Upper lobe of left lung (tissue), 6 donors: ENCODE data around the gene IFNA16. TPM values are rescaled to one million over a fixed set of nuclear protein-coding genes. Genes with fewer than 3 reads are reported as not detected.
"Not testable (repeated sequence)": the region's sequence is repeated elsewhere in the genome, so short reads cannot be mapped to it uniquely, and the experiment has no call there.

Source experiments
- ATAC-seq, 2 donors: fragments of 200-7000 bp; cut with Tn5 transposase; one replicate each; pipeline ENCODE4 v1.9.1; 2022; ENCODE audit warnings: mild to moderate bottlenecking in 2 of 2, moderate library complexity in 2 of 2; ENCODE audit not compliant: low FRiP score in 2 of 2
- DNase-seq, 2 donors: peaks; one replicate each; pipeline ENCODE4 v3.0.0-alpha.2; 2019 to 2020
- H3K27ac ChIP-seq, 4 donors: fragments of 200-600 bp; sonication (generic); one replicate each; pipeline ENCODE4 v1.5.1; 2016 to 2019
- H3K27me3 ChIP-seq, 4 donors: fragments of 200-600 bp; sonication (generic); one replicate each; pipeline ENCODE4 v1.5.1; 2017 to 2019
- H3K36me3 ChIP-seq, 4 donors: fragments of 200-600 bp; sonication (generic); one replicate each; pipeline ENCODE4 v1.5.1; 2016 to 2019
- H3K4me1 ChIP-seq, 4 donors: fragments of 200-600 bp; sonication (generic); one replicate each; pipeline ENCODE4 v1.5.1; 2018 to 2019
- H3K4me3 ChIP-seq, 4 donors: fragments of 200-600 bp; sonication (generic); one replicate each; pipeline ENCODE4 v1.5.1; 2017 to 2019; ENCODE audit warnings: mild to moderate bottlenecking in 2 of 4, moderate library complexity in 1 of 4
- H3K9me3 ChIP-seq, 4 donors: fragments of 200-600 bp; sonication (generic); one replicate each; pipeline ENCODE4 v1.5.1; 2018 to 2019
- EP300 ChIP-seq, 4 donors: sonication (generic); formaldehyde crosslinking; IDR thresholded peaks; one replicate each; pipeline ENCODE4 v1.5.1; 2017; ENCODE audit warnings: antibody characterized with exemption in 4 of 4, control low read depth in 2 of 4
- POLR2A ChIP-seq, 4 donors: fragments of 450-650 bp; IDR thresholded peaks; one replicate each; pipeline ENCODE4 v1.5.1; 2016 to 2017; ENCODE audit warnings: antibody characterized with exemption in 4 of 4, mild to moderate bottlenecking in 2 of 4
- POLR2AphosphoS5 ChIP-seq, 2 donors: sonication (generic); formaldehyde crosslinking; IDR thresholded peaks; one replicate each; pipeline ENCODE4 v1.5.1; 2017; ENCODE audit warnings: antibody characterized with exemption in 2 of 2
- WGBS, 2 donors: methylation state at CpG; one replicate each; pipeline ENCODE4 v1.1.5; 2017 to 2018; 5-methylcytosine and 5-hydroxymethylcytosine counted together
- total RNA-seq, 6 donors: library from RNA; depleted of rRNA in 4 of 6; stranded (reverse); fragments of >200 nt in 4 of 6; gene quantifications; one replicate each; pipeline versions ENCODE4 v1.1.0 to v1.2.1, GENCODE V29; 2016 to 2021
- TF ChIP-seq, protein P1 (sequence below), 6 experiments: fragments of 450-650 bp in 4 of 6; fragments of 200-600 bp in 2 of 6; sonication (generic) in 2 of 6; IDR thresholded peaks; one replicate each; pipeline ENCODE4 v1.5.1; 2016 to 2019; ENCODE audit warnings: antibody characterized with exemption in 6 of 6
- donor health status: DM: no; HTN: no; CAD: no; lungs with moderate emphysema.
- donor health status: DM: no; HTN: yes; CAD: no; lungs with severe emphysema.

The IFNA16 gene
- total RNA-seq, 6 donors from 2014 or later = not detected

DNA sequence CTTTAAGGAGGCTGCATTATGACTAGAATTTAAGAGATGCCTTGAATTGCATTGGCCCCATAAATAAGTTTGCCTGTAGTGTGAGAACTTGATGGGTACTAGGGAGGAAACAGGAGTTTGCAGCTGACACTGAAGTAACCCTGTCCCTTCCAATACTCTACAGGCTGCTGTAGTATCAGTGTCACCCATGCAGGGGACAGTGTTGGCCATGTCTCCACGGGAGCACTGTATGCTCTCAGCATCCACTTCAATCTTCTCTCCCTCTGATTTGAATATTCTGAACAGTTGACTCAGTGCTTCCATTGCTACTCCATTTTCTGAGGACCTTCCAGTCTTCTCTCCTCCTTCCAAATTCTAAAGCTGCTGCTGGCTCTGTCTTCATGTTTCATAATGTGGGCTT is 34.1 kb upstream of the IFNA16 start:
- ATAC-seq (no peak), DNase-seq (no peak)
- H3K9me3 ChIP-seq = no peaks in the 10 kb centered on the region
- H3K27me3 ChIP-seq = no peaks in the 10 kb centered on the region
- WGBS, 2 donors = 39 to 50% methylated on average over 1 of the region's 1 CpG
- no peaks in the 10 kb centered on the region for H3K36me3 ChIP-seq
- no peak overlapping the region for H3K4me3 ChIP-seq
- no peak for TF ChIP-seq POLR2A (IDR thresholded peaks at IDR 0.05)
- TF ChIP-seq POLR2AphosphoS5 (IDR thresholded peaks at IDR 0.05) = no peak
- TF ChIP-seq, protein P1, sequence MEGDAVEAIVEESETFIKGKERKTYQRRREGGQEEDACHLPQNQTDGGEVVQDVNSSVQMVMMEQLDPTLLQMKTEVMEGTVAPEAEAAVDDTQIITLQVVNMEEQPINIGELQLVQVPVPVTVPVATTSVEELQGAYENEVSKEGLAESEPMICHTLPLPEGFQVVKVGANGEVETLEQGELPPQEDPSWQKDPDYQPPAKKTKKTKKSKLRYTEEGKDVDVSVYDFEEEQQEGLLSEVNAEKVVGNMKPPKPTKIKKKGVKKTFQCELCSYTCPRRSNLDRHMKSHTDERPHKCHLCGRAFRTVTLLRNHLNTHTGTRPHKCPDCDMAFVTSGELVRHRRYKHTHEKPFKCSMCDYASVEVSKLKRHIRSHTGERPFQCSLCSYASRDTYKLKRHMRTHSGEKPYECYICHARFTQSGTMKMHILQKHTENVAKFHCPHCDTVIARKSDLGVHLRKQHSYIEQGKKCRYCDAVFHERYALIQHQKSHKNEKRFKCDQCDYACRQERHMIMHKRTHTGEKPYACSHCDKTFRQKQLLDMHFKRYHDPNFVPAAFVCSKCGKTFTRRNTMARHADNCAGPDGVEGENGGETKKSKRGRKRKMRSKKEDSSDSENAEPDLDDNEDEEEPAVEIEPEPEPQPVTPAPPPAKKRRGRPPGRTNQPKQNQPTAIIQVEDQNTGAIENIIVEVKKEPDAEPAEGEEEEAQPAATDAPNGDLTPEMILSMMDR (IDR thresholded peaks at IDR 0.05) = no peak
- TF ChIP-seq EP300 (IDR thresholded peaks at IDR 0.05) = no peak
- H3K4me1 ChIP-seq = peaks cover 0 to 6% (median 6%) of the 10 kb centered on the region in 4 donors
- H3K27ac ChIP-seq = no peak overlapping the region

DNA sequence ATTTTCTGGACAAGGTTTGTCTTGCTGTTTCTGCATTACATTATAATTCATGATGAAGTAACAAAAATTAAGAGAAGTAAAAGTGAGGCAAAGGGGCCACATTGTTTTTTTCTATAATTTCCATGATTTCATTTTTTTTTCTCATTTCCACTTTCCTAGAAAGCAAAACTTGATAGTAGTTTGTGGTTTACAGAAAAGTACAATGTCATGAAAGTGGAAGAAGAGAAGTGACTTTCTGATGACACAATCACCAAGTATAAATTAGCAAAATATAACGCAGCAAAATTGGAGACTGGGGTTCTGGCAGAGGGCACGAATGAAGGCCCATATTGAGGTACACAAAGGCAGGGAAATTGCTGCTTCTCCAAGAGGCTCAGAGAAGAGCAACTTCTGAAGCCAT is 27.7 kb upstream of the IFNA16 start:
- no peak for ATAC-seq
- TF ChIP-seq POLR2A (IDR thresholded peaks at IDR 0.05) = no peak
- TF ChIP-seq POLR2AphosphoS5 (IDR thresholded peaks at IDR 0.05) = no peak
- no peak for TF ChIP-seq EP300 (IDR thresholded peaks at IDR 0.05)
- TF ChIP-seq, protein P1 (IDR thresholded peaks at IDR 0.05) = no peak
- 41 to 66% methylated on average over 2 of the region's 2 CpGs for WGBS, 2 donors

DNA sequence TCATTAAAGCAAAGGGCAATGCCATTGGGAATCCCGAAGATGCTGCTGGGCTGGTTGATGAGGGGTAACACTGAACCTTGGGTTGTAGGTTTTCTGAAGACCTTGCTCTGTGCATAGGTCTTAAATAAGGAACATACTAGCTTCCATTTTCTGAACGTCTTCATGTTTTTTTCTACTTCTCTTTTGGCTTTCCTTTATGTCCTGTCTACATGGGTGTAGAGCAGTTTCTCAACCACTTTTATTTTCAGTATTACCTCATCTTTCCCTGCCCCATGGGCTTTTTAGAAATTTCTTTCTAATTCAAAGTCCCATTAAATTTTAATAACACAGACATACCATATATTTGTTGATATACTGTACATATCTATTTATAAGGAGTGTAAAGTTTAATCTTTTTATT is 22.8 kb upstream of the IFNA16 start, which contains the start of gene IFNA14:
TSS of gene IFNA14 (minus strand) at position 95 of the 400 bp plus-strand sequence. CDS start at position 25, 70 bp downstream.
- no peaks in the 10 kb centered on the region for H3K27me3 ChIP-seq
- H3K4me1 ChIP-seq = no peaks in the 10 kb centered on the region
- H3K4me3 ChIP-seq = no peak within 1 kb of the TSS
- DNase-seq (no peak), ATAC-seq (no peak)
- no peak for TF ChIP-seq POLR2AphosphoS5 (IDR thresholded peaks at IDR 0.05)
- TF ChIP-seq, protein P1 (IDR thresholded peaks at IDR 0.05) = no peak
- no peak for TF ChIP-seq EP300 (IDR thresholded peaks at IDR 0.05)
- TF ChIP-seq POLR2A (IDR thresholded peaks at IDR 0.05) = no peak
- WGBS, 2 donors = 68 to 81% methylated on average over 2 of the region's 2 CpGs
- H3K36me3 ChIP-seq = no peaks in the 10 kb centered on the region
- no peaks in the 10 kb centered on the region for H3K9me3 ChIP-seq
- no peak within 1 kb of the TSS for H3K27ac ChIP-seq

More for the DNA sequence above, 27.7 kb upstream of the IFNA16 start:
- no peaks in the 10 kb centered on the region for H3K36me3 ChIP-seq
- H3K4me3 ChIP-seq = no peak overlapping the region
- H3K27me3 ChIP-seq = no peaks in the 10 kb centered on the region
- H3K4me1 ChIP-seq = no peaks in the 10 kb centered on the region
- H3K9me3 ChIP-seq = no peaks in the 10 kb centered on the region
- no peak for DNase-seq
- H3K27ac ChIP-seq = no peak overlapping the region

DNA sequence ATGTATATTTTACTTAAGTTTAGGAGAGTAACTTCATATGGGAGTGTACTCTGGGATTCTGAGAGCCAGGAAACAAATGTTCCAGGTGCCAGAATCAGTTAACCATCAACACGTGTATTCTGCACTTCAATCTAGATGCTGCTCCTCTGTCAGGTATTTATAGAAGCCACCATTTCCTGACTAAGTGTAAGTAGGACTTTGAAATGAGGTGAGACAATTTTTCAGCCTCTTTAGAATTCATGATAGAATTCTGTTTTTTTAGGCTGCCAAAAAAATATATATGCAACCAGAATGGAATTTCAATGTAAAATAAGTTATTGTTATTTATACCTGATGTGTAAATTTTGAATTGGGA is 19.2 kb upstream of the IFNA16 start:
- H3K9me3 ChIP-seq, H3K27ac ChIP-seq, H3K4me1 ChIP-seq, H3K36me3 ChIP-seq, H3K4me3 ChIP-seq, H3K27me3 ChIP-seq, DNase-seq, ATAC-seq: not testable (repeated sequence)
- WGBS, 2 donors = 5 to 14% methylated on average over 1 of the region's 1 CpG

DNA sequence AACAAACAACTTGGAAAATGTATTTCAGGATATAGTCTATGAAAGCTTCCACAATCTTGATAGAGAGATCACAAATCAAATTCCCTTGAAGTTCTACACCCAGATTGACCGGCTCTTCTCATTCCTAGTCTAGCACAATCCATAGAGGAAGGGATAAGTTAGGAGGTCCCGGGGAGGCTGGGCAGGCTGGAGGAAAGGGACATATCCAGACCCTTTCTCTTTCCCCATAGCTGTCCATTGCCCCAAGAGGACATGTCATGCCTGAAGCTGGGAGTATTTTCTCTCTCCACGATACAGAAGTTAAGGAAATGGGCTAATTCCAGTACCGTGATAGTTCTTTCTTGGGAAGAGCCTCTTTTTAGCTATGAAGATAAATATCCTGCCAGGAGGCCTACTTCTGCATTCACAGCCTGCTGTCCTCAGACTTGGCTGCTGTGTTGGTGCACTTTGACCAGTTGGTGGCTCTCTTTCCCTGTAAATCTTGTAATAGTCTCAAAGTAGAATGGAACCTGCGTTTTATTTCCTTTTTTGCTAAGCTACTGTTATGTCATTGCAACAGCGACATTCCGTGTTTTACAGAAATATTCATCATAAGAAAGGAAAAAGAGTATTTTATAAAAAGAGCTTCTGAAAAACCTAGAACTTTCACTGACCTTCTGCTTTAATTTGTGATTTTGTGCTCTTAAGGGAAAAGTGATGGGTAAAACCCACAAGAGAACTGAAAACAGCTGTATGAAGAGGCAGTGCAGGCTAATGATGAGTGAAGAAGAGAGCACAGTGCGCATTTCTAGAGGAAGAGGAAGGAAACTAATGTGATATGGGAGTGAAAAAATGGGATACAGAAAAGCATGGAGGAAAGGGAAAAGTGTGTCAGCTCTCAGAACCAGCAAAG is 18.6 kb upstream of the IFNA16 start:
- DNase-seq = peak in 1 of 2 donors; percentile 28
- not testable (repeated sequence) for H3K27ac ChIP-seq, H3K36me3 ChIP-seq, H3K9me3 ChIP-seq, H3K27me3 ChIP-seq, H3K4me3 ChIP-seq, H3K4me1 ChIP-seq
- ATAC-seq = peak in 1 of 2 donors; percentile 85
- TF ChIP-seq, protein P1 (IDR thresholded peaks at IDR 0.05) = peak in 5 of 6 experiments; percentile 8 to 35 (median 27)
- WGBS, 2 donors = 32 to 35% methylated on average over 7 to 8 of the region's 8 CpGs
